HepG2 (cell line): ENCODE measurements around the gene ANXA5. TPM values are rescaled to one million over a fixed set of nuclear protein-coding genes. Genes with fewer than 3 reads are reported as not detected.
A peak's percentile ranks its signal among the peaks of the same experiment; 100 is the strongest.

Source experiments
- ARID2 ChIP-seq: sonication (generic); formaldehyde crosslinking; IDR thresholded peaks from 2 replicates; pipeline ENCODE4 v1.8.1; 2022; ENCODE audit warnings: mild to moderate bottlenecking, missing genetic modification reagents, borderline replicate concordance
- ARNT ChIP-seq: fragments of 450-650 bp; IDR thresholded peaks from 2 replicates; pipeline ENCODE4 v1.6.1; 2017
- ESRRA ChIP-seq: sonication (generic); formaldehyde crosslinking; IDR thresholded peaks from 2 replicates; pipeline ENCODE4 v1.5.1; 2020; ENCODE audit warnings: mild to moderate bottlenecking, low read depth, missing genetic modification reagents
- GATAD2A ChIP-seq: IDR thresholded peaks from 2 replicates; pipeline ENCODE4 v1.6.1; 2016
- HNRNPUL1 ChIP-seq: fragments of 200-400 bp; formaldehyde crosslinking; IDR thresholded peaks from 2 replicates; pipeline ENCODE4 v1.6.1; 2017; ENCODE audit warnings: low read depth, mild to moderate bottlenecking, low read length, moderate library complexity
- NCOA5 ChIP-seq: sonication (generic); formaldehyde crosslinking; IDR thresholded peaks from 2 replicates; pipeline ENCODE4 v1.4.0; 2020; ENCODE audit warnings: missing genetic modification reagents
- NR3C1 ChIP-seq: sonication (generic); formaldehyde crosslinking; IDR thresholded peaks from 2 replicates; pipeline ENCODE4 v1.4.0; 2020; ENCODE audit warnings: missing genetic modification reagents
- RARA ChIP-seq: IDR thresholded peaks from 2 replicates; pipeline ENCODE4 v1.6.1; 2016; ENCODE audit warnings: missing genetic modification reagents, missing compliant biosample characterization
- SATB2 ChIP-seq: sonication (generic); formaldehyde crosslinking; IDR thresholded peaks from 2 replicates; pipeline ENCODE4 v1.5.0; 2020; ENCODE audit warnings: missing genetic modification reagents
- SP140L ChIP-seq: sonication (generic); formaldehyde crosslinking; IDR thresholded peaks from 2 replicates; pipeline ENCODE4 v1.4.0; 2020; ENCODE audit warnings: missing genetic modification reagents, borderline replicate concordance
- ZNF205 ChIP-seq: IDR thresholded peaks from 2 replicates; pipeline ENCODE4 v1.6.1; 2018; ENCODE audit warnings: missing biosample characterization, missing genetic modification reagents
- ZNF256 ChIP-seq: sonication (generic); formaldehyde crosslinking; conservative IDR thresholded peaks from 2 replicates; pipeline ENCODE4 v1.4.0; 2020; ENCODE audit warnings: missing genetic modification reagents
- ZNF569 ChIP-seq: sonication (generic); formaldehyde crosslinking; IDR thresholded peaks from 2 replicates; pipeline ENCODE4 v1.5.0; 2020; ENCODE audit warnings: mild to moderate bottlenecking, missing genetic modification reagents, moderate library complexity, borderline replicate concordance
- ZNF589 ChIP-seq: sonication (generic); formaldehyde crosslinking; conservative IDR thresholded peaks from 2 replicates; pipeline ENCODE4 v1.8.0; 2022; ENCODE audit warnings: mild to moderate bottlenecking, moderate library complexity, missing genetic modification reagents
- polyA plus RNA-seq, 8 experiments: library from polyadenylated mRNA; depleted of rRNA in 3 of 8; stranded (reverse) in 7 of 8; unstranded in 1 of 8; fragments of >200 nt; fragmentation: Illumina TruSeq in 4 of 8; extraction: Trizol in 4 of 8; gene quantifications; 2 replicates each; pipeline versions ENCODE4 v1.2.1 to v1.2.3, GENCODE V29; 2011 to 2016; ENCODE audit warnings: low read depth in 4 of 8, missing spikeins in 1 of 8, mixed read lengths in 1 of 8; ENCODE audit not compliant: insufficient read depth in 1 of 8
- total RNA-seq, 5 experiments: library from RNA; depleted of rRNA; stranded (reverse); fragments of >200 nt; fragmentation: Illumina TruSeq; extraction: Trizol; gene quantifications; 2 replicates each; pipeline ENCODE4 v1.2.3, GENCODE V29; 2016; ENCODE audit warnings: low read depth in 1 of 5
- TF ChIP-seq, protein P1 (sequence below), 2 experiments: sonication (generic) in 1 of 2; formaldehyde crosslinking in 1 of 2; IDR thresholded peaks; 2 replicates each; pipeline versions ENCODE4 v1.4.0 to v1.6.1; 2016 to 2020; ENCODE audit warnings: borderline replicate concordance in 1 of 2, low read depth in 1 of 2, mild to moderate bottlenecking in 1 of 2, missing genetic modification reagents in 1 of 2
- TF ChIP-seq, protein P2 (sequence below): sonication (generic); formaldehyde crosslinking; IDR thresholded peaks from 2 replicates; pipeline ENCODE4 v1.5.1; 2020; ENCODE audit warnings: missing genetic modification reagents, mild to moderate bottlenecking, borderline replicate concordance
- TF ChIP-seq, protein P3 (sequence below): sonication (generic); formaldehyde crosslinking; IDR thresholded peaks from 2 replicates; pipeline ENCODE4 v1.4.0; 2020; ENCODE audit warnings: low read depth, mild to moderate bottlenecking, missing genetic modification reagents
- TF ChIP-seq, protein P4 (sequence below): sonication (generic); formaldehyde crosslinking; IDR thresholded peaks from 2 replicates; pipeline ENCODE4 v1.5.0; 2020; ENCODE audit warnings: mild to moderate bottlenecking, missing genetic modification reagents

Gene ANXA5
- total and polyA plus RNA-seq, 2 of the 13 experiments (the other 11 are each of a cell fraction or from before 2014, with no cell fraction given): 209 to 342 TPM

DNA sequence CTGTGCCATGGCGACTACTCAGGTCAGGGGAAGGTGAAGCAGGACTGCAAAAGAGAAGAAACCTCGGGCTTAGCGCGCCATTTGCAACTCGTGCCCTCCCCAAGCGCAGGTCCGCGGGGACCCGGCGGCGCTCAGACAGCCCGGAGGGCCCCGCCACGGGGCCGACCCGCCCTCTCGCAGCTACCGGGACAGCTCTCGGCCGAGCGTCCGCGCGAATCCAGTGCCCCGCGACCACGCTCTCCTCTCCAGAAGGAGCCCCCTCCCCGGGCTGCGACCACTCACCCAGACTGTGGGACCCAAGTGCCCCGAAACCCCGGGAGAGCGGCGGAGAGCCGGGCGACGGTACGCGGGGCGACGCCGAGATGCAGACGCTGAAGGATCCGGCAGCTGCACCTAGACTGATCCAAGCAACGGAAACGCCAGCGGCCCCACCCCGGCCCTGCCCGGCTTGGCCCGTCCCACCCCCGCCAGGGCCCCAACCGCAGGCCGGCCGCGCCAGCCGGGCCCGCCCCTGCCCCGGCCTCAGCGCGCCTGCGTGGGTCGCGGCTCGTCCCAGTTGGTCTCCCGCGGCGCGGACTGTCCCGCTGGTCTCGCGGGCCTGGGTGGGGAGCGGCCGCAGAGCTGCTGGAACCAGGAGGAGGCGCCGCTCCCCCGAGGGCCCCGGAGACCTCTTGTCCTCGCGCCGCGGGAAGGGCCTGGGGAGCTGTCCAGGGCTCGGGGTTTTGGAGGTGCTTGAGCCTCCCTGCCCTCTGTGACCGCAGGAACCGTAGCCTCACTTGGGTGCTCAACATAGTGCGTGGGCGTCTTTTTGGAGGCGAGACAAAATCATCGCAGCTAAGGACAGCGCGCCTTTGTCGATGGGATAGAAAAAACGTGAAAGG is at the start of gene ANXA5 (continued):
- TF ChIP-seq, protein P1, sequence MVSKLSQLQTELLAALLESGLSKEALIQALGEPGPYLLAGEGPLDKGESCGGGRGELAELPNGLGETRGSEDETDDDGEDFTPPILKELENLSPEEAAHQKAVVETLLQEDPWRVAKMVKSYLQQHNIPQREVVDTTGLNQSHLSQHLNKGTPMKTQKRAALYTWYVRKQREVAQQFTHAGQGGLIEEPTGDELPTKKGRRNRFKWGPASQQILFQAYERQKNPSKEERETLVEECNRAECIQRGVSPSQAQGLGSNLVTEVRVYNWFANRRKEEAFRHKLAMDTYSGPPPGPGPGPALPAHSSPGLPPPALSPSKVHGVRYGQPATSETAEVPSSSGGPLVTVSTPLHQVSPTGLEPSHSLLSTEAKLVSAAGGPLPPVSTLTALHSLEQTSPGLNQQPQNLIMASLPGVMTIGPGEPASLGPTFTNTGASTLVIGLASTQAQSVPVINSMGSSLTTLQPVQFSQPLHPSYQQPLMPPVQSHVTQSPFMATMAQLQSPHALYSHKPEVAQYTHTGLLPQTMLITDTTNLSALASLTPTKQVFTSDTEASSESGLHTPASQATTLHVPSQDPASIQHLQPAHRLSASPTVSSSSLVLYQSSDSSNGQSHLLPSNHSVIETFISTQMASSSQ (IDR thresholded peaks at IDR 0.05; ENCODE audit: low read depth): no peak
- TF ChIP-seq, protein P1 (CRISPR knock-in tag; IDR thresholded peaks at IDR 0.05; ENCODE audit: borderline replicate concordance): no peak
- no peak for TF ChIP-seq NR3C1 (CRISPR knock-in tag)
- no peak for TF ChIP-seq ESRRA
- TF ChIP-seq ARID2 (CRISPR knock-in tag): no peak
- TF ChIP-seq ZNF589 (CRISPR knock-in tag): no peak
- no peak for TF ChIP-seq SP140L (CRISPR knock-in tag)
- no peak for TF ChIP-seq HNRNPUL1
- TF ChIP-seq, protein P2, sequence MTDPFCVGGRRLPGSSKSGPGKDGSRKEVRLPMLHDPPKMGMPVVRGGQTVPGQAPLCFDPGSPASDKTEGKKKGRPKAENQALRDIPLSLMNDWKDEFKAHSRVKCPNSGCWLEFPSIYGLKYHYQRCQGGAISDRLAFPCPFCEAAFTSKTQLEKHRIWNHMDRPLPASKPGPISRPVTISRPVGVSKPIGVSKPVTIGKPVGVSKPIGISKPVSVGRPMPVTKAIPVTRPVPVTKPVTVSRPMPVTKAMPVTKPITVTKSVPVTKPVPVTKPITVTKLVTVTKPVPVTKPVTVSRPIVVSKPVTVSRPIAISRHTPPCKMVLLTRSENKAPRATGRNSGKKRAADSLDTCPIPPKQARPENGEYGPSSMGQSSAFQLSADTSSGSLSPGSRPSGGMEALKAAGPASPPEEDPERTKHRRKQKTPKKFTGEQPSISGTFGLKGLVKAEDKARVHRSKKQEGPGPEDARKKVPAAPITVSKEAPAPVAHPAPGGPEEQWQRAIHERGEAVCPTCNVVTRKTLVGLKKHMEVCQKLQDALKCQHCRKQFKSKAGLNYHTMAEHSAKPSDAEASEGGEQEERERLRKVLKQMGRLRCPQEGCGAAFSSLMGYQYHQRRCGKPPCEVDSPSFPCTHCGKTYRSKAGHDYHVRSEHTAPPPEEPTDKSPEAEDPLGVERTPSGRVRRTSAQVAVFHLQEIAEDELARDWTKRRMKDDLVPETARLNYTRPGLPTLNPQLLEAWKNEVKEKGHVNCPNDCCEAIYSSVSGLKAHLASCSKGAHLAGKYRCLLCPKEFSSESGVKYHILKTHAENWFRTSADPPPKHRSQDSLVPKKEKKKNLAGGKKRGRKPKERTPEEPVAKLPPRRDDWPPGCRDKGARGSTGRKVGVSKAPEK (CRISPR knock-in tag): no peak
- TF ChIP-seq RARA (CRISPR knock-in tag): no peak; the same call in 1 of the 2 replicates
- no peak for TF ChIP-seq ZNF205
- TF ChIP-seq GATAD2A (CRISPR knock-in tag): 0 out of 2 replicates have a peak, but pooled peaks have one; percentile 38
- no peak for TF ChIP-seq ARNT
- TF ChIP-seq ZNF569: no peak
- TF ChIP-seq ZNF256: 0 out of 2 replicates have a peak, but pooled peaks have one; percentile 31
- no peak for TF ChIP-seq NCOA5 (CRISPR knock-in tag)
- TF ChIP-seq, protein P3, sequence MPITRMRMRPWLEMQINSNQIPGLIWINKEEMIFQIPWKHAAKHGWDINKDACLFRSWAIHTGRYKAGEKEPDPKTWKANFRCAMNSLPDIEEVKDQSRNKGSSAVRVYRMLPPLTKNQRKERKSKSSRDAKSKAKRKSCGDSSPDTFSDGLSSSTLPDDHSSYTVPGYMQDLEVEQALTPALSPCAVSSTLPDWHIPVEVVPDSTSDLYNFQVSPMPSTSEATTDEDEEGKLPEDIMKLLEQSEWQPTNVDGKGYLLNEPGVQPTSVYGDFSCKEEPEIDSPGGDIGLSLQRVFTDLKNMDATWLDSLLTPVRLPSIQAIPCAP (CRISPR knock-in tag): no peak
- no peak for TF ChIP-seq SATB2 (CRISPR knock-in tag)
- TF ChIP-seq, protein P4, sequence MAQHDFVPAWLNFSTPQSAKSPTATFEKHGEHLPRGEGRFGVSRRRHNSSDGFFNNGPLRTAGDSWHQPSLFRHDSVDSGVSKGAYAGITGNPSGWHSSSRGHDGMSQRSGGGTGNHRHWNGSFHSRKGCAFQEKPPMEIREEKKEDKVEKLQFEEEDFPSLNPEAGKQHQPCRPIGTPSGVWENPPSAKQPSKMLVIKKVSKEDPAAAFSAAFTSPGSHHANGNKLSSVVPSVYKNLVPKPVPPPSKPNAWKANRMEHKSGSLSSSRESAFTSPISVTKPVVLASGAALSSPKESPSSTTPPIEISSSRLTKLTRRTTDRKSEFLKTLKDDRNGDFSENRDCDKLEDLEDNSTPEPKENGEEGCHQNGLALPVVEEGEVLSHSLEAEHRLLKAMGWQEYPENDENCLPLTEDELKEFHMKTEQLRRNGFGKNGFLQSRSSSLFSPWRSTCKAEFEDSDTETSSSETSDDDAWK (CRISPR knock-in tag): no peak
